HT-29 (cell line): ENCODE results near the gene DYRK4. TPM values are rescaled to one million over a fixed set of nuclear protein-coding genes. Genes with fewer than 3 reads are reported as not detected.

Source experiments
- DNase-seq: peaks from one replicate; pipeline ENCODE4 v3.0.0-alpha.2; 2015; ENCODE audit warnings: low spot score
- total RNA-seq: library from RNA; depleted of rRNA; stranded (reverse); fragments of >200 nt; shearing (Covaris generic); gene quantifications from 2 replicates; pipeline ENCODE4 v1.2.3, GENCODE V29; 2014; rRNA removed

The DYRK4 gene
- total RNA-seq, 1 experiment from 2014 or later: 6.5 TPM

DNA sequence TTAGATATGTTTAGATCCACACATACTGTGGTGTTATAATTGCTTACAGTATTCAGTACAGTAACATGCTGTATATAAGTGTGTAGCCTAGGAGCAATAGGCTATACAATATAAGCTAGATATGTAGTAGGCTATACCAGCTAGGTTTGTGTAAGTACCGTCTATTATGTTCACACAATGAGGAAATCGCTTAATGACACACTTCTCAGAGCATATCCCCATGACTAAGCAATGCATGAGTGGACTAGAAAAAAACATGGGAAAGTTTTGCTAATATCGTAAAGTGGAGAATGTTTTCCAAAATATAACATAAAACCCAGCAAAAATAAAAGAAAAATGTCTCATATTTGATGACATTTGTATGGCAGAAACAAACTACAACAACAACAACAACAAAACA is 59.5 kb downstream of the DYRK4 start:
- DNase-seq: no peak

- no peak for DNase-seq
Observed at GRCh38 chr12:4626543-4626942, 64.5 kb downstream of the DYRK4 start.

- no peak for DNase-seq
Observed at GRCh38 chr12:4628406-4628805, 66.4 kb downstream of the DYRK4 start.

DNA sequence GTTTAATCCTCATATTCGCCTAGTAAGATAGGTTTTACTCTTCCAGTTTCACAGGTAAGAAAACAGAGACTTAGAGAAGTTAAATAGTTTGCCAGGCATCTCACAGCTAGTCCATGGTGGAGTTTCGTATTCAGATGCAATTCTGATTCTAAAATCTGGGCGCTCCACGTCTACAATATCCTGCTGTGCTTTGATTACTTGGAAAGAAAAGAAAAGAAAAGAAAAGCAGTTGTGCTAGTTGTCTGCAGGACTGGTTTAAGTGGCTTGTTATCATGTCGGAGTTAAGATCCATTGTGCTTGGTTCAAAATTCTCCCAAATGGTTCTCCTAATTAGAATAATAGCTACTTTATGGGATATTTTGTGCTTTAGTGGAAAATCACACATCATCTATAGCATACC is 68.3 kb downstream of the DYRK4 start:
- no peak for DNase-seq

GRCh38 chr12:4643747-4644146 is 81.7 kb downstream of the DYRK4 start:
- no peak for DNase-seq

- DNase-seq: no peak
Observed at GRCh38 chr12:4645023-4645422, 83.0 kb downstream of the DYRK4 start.

DNA sequence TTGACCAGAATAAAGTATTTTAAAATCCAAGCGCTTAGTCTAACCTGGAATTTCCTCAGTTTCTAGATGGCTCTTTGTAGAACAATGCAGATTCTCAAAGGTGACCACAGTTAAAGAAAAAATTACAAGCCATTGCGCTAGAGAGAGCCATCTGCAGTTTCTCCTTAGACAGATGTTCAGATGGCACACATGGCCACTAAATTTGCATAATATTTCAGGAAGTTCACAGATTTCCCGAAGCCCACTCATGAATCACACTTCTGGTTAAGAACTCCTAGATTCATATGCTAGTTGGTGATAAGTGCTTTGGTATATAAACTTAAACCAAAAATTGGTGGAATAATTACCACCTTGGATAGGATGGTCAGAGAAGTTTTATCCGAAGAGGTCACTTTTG is 86.1 kb downstream of the DYRK4 start:
- no peak for DNase-seq

DNA sequence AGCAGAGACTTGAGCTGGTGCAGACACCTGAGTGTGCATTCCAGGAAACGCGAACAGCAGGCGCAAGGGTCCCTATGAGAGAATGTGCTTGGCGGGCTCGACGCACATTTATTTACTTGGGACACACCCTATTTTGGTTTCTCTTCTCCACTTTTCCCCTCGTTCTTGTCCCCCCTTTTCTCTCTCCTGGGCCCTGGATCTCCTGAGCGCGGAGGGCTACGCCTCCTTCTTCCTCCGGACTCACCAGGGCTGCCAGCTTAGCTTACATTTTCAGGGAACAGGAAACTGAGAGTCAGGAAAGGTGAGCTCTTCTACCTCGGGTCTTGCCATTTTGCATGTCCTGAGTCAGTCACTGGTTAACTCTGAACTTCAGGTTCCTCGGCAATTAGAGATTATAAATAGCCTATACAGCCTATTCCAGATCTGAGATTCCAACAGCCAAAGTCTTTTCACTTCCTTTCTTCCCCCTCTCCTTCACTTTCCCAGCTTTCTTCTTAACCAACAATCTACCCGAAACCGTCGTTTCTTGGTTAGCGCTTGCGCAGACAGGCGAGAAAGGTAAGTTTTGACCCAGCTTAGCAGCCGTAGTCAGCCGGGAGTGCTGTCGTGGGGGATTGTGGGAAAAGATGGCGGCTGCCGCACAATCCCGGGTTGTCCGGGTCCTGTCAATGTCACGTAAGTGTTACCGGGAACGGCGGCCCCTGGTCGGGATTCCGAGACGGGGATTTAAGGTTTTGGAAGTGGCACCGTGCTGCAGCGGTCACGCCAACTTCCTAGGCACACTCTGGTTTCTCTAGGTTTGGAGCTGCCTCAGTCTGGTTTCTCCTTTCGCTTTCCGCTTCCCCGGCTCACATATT is 86.7 kb downstream of the DYRK4 start, which contains the start of the genes AKAP3 and NDUFA9:
Gene AKAP3 (minus strand): TSS at position 551 of the 857 bp plus-strand sequence. CDS start 10,855 bp downstream, outside the sequence.
Gene NDUFA9 (plus strand): TSS at position 614 of the 857 bp plus-strand sequence. CDS start 13 bp downstream, at position 627.
- DNase-seq: peak; percentile 82

DNA sequence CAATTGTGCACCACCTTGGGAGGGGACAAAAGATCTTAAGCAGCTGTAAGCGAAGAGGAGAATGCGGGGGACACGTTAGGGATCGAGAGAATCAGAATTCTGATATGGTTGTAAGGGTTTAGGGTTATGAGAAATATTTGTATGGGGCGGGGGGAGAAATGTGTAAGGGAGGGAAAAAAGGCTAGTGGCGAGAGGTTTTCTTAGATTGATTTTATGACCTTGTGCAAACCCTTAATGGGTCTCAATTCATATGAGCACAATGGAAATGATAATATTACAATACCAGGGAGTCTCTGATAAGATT is 87.3 kb downstream of the DYRK4 start:
- DNase-seq: no peak

DNA sequence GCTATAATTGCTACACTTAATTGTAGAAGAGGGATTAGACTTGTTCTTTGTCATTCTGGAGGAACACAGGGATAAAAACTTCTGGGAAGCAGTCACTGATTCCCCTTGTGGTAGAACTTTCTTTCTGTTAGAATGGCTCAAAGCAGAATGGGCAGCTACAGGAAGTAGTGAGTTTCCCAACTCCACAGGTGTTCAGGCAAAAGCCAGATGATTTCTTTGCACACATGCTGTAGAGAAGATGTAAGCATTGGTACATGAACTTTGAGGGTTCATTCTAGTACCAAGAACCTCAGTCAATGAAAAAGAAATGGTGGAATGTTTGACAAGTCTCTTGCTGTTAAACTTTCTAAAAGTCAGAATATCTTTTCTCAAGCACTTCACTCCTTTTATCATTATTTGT is 91.2 kb downstream of the DYRK4 start:
- DNase-seq: no peak

- no peak for DNase-seq
Observed at GRCh38 chr12:4653691-4654090, 91.7 kb downstream of the DYRK4 start.

Other genes starting within 250 kb of the DYRK4 start
- gene TIGAR, start 241.0 kb upstream of the DYRK4 start, total RNA-seq: 2.2 and 4.6 TPM in 2 replicates
- gene FGF23, start 182.5 kb upstream of the DYRK4 start, total RNA-seq: not detected in 2 replicates
- not detected in 2 replicates for gene FGF6, start 116.4 kb upstream of the DYRK4 start, total RNA-seq
- 14.7 and 16.2 TPM in 2 replicates for gene RAD51AP1, start 23.3 kb upstream of the DYRK4 start, total RNA-seq
- 0.10 TPM in 1 of 2 replicates, not detected in the other for gene AKAP3, start 86.8 kb downstream of the DYRK4 start, total RNA-seq
- gene NDUFA9, start 86.9 kb downstream of the DYRK4 start, total RNA-seq: 71.4 and 93.8 TPM in 2 replicates
- 0.74 and 1.1 TPM in 2 replicates for gene GALNT8, start 158.2 kb downstream of the DYRK4 start, total RNA-seq